ENCODE data around the gene RBM15B.
A peak's percentile ranks its signal among the peaks of the same experiment; 100 is the strongest.
"Not testable (repeated sequence)": the region's sequence is repeated elsewhere in the genome, so short reads cannot be mapped to it uniquely, and the experiment has no call there.

The RBM15B gene

DNA sequence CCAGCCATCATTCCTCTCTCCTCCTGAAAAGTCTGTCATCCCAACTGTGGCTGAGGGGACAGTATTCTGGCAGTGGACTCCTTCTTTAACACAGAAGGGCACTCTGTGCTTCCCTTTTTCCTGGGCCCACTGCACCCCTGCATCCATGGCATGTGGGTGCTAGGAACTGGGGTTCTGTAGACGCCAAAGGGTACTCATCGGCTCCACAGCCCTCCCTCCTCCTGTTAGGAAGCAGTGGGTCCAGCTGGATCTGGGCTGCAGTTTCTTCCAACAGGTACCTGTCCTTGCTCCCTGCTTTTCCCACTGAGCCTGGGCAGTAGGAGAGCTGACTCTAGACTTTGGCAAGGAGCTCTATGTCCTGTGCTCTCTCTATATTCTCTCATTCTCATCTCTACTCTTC is 12.4 kb upstream of the RBM15B start:
- no peak for DNase-seq

DNA sequence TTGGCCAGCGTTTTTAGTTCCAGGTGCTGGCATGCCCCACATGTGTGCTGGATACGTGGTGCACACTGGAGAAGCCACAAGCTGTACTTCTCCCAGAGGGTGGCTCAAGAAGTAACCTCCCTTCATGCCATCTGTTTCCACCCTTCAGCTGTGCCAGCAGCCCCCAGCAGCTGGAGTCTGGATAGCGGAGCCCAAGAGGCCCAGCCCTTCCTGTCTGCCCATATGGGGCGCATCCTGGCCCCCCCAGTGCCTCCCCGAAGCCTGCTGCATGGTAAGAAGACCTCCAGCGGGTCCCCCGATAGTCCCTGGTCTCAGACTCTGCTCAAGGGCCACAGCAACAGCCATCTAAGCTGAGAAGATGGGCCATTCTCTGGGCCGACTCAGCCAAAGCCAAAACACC is 11.8 kb upstream of the RBM15B start:
- DNase-seq: no peak

DNA sequence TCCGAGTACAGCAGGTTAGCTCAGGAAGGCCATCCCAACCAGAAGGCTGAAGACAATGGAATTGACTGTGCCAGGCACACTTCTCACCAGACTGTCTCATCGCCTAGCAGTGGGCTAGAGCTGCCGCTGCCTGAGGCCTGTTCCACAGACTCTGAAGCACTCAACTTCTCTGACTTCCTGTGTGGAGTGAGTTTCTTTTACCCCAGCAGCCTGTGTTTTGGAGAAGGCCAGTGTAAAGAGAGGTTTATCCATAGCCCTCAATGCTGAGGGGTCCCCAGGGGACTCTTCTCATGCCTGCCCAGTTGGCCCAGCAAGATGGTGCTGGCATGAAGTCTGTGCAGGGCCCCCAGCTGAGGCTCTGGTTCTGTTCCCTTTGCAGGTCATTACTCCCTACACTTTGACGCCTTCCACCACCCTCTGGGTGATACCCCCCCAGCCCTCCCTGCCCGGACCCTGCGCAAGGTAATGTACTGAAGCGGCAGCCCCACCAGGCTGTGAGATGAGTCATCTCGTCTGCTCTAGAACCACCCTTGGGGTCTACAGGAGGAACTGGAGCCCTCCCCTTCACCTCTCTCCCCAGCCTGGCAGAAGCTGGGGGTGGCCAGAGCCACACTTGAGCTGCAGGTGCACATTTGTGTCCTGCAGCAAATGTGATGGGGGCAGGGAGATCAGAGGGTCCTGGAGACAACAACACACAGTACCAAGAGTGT is 11.2 kb upstream of the RBM15B start:
- DNase-seq: no peak

DNA sequence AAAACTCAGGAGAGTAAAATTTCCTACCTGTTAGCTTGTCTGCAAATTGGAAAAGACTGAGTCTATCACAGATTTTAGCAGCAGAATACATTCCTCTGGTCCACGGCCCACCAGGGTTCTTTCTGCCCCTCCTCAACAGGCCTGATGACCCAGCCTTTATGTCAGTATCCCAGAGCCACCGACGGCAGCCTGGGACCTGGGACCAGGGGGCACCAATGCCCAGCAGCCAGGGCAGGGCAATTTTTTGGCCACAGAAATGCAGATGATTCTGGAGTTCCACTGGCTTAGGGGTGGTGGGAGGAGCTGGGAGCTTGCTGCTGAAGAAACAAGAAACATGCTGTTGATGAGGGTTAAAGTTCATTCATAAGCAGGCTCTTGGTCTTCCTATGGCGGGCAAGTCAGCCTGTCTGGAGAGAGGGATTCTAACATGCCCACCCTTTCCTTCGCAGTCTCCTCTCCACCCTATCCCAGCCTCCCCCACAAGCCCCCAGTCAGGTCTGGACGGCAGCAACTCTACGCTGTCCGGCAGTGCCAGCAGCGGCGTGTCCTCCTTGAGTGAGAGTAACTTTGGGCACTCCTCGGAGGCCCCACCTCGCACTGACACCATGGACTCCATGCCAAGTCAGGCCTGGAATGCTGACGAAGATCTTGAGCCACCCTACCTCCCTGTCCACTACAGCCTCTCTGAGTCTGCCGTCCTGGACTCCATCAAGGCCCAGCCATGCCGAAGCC is 10.3 kb upstream of the RBM15B start:
- no peak for DNase-seq

DNA sequence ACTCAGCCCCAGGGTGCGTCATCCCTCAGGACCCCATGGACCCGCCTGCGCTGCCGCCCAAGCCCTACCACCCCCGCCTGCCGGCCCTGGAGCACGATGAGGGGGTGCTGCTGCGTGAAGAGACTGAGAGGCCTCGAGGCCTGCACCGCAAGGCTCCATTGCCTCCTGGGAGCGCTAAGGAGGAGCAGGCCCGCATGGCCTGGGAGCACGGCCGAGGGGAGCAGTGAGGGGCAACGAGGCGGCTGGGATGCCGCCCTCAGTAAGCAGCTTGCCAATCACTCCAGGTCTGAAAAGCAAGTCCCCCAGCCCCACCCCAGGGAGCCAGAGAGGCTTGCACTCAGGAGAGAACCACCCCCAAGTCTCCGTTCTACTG is 9.8 kb upstream of the RBM15B start:
- no peak for DNase-seq

DNA sequence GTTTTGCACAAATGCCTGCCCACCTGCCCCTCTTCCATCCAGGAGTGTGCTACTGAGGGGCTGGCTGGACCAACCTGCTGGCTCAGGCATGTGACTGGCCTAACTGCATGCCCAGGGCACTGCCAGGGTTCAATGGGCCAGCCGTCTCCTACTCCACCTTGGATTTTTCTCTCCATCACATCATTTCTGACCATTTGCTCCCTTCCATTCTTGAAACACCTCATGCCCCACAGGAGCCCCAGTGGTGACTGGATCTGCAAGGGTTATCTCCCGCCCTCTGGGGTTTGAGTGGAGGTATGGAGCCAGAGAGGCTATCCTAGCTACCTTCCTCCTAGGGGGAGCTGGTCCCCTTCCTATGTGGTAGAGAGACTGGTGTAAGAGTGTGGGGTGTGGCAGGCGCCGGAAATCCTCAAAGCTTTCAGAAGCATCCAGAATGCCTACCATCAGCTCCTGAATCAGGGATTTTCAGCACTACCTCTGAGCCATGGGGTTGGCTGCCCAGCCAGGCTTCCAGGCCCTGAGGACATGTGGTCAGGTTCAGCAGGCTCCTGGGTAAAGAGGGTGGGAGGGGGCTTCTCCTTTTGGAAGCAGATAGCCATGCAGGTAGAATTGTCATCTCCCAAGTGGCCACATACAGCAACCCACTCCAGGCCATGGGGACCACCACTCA is 8.9 kb upstream of the RBM15B start:
- no peak for DNase-seq

DNA sequence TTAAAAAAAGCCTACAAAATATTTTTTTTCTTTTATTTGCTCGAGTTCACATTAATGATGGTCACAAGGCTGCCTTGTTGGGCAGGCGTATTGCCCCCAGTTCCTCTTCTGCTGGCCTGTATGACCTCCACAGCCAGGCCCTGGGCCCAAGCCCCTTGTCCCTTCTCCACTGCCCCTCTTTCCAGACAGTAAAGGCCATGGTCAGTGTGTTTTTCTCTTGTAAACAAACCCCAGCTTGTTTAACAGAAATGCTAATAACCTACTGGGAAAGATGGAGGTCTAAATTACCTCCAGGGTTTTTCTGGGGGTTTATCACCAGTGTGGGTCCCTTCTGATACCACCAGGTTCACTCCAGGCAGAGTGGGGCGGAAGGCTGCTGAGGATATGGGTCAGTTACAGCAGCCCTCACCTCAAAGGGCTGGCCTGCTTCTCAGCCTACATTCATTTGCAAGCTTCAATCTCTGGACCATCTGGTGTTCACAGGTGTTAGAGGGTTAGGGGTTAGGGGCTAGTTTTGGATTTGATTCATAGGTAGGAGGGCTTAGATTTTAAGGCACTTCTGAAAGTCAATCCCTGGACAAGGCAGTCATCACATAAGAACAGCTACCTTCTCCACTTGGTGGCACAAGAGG is 8.0 kb upstream of the RBM15B start:
- DNase-seq: no peak

DNA sequence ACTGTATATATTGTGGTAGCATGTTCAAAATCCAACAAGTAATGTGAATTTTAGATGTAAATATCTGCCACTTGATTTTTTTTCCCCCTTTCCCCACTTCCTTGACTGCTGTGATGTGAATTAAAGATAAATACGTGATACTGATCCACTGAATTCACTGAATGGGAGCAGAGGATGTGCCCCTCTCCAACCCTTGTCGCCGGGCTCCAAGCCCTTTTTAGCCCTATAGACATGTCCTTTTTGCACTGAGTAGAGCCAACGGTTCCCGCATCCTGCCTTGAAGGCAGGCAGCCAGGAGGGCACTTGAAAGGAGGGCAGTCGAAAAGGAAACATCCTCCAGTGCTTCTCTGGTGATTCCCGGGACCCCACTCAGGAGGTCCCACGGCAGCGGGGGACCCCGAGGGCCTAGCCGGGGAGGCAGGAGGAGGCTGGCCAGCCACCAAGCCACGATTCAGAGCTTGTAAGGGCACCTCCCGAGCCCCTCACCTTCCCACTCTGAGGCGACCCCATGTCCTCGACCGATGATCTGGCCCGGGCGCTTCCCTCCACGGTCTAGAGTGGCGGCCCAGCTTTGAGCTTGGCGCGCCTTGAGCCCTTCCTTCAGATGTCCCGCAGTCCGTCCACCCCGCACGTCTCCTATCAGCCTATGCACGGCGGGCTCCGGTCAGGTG is 6.9 kb upstream of the RBM15B start:
- no peak for DNase-seq

DNA sequence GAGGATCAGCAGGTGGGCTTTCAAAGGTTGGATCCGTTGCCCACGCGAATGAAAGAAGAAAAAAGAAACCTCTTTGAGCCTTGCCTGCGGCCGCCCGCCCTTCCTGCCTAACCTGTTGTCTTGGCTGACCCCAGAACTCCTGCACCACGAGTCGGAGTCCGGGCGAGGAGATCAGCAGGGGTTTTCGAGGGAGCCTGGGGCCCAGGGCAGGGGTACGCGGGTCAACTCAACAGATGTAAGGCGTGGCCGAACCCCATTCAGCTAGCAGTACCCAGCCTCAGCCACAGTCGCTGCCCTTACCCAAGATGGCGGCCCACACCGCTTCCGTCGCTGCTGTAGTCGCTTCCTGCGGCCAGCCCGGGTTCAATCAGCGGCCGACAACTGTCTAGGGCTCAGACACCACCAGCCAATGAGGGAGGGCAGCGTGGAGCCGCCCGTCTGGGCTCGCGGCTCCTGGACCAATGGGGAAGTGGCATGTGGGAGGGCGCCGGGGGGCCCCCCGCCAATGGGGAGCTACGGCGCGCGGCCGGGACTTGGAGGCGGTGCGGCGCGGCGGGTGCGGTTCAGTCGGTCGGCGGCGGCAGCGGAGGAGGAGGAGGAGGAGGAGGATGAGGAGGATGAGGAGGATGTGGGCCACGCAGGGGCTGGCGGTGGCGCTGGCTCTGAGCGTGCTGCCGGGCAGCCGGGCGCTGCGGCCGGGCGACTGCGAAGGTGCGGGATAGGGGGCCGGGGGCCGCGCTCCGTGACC is 6.2 kb upstream of the RBM15B start, which contains the start of gene MANF:
Gene MANF, plus strand, starts transcription at position 566 of the 748 bp plus-strand sequence. Its CDS starts 52 bp downstream, at position 618.
- peak; percentile 95 for DNase-seq

DNA sequence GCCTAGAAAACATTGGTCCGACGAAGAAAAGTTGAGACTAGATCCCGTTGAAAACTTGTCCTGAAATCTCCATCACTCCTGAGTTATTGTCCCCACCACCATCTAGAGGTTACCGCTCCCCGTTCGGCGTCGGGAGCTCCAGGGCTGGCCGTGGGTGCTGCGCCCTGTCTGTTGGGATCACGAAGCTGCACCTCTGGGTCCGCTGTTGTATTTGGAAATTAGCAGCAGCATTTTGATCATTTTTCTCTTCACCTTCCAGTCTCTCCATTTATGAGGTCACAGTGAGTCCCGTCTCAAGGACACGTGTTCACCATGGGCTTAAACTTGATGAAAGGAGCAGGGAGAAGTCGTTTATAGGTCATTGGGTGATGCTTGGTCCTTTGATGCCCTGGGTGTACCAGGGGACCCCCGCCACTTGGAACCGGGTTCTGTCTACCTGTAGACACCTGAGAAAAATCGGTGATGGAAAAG is 5.4 kb upstream of the RBM15B start:
- no peak for DNase-seq

DNA sequence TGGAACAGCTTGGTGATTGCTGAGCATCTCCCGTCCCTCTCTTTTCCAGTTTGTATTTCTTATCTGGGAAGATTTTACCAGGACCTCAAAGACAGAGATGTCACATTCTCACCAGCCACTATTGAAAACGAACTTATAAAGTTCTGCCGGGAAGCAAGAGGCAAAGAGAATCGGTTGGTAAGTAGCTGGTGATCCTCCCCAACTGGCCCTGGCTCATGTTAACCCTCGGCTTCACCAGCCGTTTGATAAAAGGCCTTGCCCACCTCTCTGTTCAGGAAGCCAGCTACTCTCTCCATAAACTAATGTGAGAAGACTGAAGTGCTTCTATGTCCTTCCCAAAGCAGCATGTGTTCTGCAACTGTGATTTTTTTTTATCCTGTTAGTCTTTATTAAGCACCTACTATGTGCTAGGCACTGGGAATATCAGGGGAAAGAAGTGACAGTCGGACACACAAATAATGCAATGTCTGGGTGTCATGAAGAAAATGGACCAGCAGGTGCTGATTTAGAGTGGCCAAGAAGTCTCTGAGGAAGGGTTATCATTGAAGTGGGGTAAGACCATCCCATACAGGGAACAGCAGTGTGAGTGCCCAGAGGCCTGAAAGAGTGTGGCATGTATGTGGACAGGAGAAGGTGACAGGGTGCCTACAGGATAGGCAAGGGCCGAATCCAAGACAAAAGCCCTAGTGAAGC is 4.8 kb upstream of the RBM15B start:
- no peak for DNase-seq

DNA sequence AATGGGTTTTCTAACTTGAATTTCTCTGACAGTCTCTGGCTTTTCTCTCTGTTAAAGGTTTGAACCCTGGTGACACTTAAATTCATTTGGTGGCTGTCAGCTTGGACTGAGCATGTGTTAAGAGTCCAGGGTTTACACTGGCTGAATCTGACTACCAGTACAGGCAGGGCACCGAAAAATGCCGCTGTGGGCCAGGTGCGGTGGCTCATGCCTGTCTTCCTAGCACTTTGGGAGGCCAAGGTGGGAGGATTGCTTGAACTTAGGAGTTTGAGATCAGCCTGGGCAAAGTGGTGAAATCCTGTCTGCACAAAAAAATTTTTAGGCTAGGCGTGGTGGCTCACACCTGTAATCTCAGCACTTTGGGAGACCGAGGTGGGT is 4.2 kb upstream of the RBM15B start:
- DNase-seq: no peak

DNA sequence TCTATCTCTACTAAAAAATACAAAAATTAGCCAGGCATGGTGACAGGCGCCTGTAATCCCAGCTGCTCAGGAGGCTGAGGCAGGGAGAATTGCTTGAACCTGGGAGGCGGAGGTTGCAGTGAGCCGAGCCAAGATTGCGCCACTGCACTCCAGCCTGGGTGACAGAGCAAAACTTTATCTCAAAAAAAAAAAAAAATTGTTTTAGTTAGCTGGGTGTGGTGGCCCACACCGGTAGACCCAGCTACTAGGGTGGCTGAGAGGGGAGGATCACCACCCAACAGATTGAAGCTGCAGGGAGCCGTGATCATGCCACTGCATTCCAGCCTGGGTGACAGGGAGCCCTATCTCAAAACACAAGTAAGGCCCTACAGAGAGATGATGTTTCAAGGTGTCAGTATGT is 3.8 kb upstream of the RBM15B start:
- not testable (repeated sequence) for DNase-seq

DNA sequence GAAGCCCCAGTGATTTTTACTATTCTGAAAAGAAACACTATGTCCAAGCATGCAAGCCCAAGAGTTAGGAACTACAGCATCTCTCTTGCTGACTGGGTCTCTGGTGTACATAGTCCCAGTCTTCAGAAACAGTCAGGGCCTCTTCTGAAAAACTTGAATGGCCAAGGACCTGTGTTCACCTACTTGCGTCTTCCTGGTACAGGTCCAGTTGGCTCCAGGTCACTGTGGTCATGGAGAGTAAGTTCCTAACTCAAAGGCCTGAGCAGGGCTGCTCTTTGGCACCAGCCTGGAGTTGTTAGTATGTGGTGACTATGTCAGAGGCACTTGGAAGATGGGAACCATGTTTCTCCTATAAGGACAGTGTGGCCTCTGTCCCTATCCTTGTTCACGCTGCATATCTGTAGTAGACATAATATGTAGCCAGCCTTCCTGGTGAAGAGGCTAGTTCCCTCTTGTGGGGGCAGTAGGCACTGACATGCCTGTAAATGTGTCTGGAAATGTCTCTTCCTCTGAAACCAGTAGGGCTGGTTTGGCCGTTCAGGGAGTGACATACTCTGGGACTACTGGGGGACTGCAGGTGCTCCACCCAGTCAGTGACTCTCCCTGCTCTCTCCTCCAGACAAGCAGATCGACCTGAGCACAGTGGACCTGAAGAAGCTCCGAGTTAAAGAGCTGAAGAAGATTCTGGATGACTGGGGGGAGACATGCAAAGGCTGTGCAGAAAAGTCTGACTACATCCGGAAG is 2.6 kb upstream of the RBM15B start:
- DNase-seq: no peak

DNA sequence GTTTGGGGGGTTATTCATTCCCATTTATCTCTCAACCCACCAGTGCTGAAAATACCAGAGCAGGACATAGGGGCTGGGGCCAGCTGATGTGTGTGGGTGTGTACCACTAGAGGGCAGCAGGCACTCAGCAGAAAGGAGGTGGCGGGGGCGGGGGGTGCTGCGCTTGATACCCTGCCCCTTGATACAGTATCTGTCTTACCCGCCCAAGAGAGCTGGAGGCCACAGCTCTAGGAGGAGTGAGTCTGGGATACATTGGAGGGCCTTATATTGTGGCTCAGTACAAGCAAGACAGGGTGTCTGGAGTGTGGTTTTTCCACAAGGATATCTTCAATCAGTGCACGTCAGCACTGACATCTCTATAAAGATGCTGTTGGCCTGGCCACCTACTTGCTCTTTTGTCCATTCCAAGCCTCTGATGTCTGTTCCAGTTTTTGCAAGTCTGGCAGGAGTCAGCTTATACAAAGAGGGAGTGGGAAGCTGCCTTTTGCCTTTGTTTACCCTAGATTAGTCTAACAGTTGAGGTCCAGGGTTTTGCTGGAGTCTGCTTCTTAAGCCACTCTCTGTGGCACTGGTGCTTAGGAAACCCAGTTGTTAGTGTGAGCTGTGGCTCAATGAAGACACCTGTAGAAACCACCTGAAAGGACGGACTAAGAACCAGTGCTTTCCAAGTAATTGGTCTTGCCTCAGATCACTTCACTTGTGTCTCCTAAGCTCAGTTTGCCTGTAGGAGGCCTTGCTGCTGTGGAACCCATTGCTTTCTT is 1.5 kb upstream of the RBM15B start:
- peak; percentile 30 for DNase-seq

DNA sequence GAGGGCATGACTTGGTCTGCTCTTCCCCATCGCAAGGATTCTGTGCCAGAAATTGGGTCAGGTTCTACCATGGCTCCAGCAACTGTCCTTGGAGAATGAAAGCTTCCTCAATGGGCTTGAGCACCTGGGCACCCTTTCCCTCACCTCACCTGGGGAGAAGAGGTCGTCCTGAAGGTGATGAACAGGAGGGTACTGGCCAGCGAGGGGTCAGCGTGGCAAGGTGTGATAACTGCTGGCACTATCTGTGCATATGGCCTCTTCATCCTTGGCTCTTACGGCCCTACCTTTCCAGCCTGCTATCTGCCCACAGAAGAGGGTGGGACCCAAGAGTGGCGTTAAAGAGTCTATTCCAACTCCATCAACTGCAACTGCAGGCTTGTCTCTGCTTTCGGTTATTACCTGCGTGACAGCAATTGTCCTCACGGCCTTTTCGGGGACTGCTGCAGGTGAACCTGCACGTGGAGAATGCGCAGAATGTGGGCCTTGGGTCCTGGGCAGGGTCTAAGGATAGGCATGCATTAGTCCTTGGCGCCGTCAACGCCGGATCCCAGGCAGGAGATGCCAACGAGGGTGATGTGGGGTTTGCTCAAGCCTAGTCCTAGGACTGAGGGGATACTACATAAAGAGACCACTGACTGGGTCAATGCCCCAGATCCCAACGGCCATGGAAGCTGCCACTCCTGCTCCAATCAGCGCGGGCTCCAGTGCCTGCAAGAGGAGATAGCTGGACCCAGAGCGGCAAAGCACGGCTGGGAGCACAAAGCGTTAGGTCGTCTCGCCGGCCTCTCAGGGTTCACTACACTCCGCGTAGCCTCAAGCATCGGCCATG is 625 bp upstream of the RBM15B start:
- no peak for DNase-seq

DNA sequence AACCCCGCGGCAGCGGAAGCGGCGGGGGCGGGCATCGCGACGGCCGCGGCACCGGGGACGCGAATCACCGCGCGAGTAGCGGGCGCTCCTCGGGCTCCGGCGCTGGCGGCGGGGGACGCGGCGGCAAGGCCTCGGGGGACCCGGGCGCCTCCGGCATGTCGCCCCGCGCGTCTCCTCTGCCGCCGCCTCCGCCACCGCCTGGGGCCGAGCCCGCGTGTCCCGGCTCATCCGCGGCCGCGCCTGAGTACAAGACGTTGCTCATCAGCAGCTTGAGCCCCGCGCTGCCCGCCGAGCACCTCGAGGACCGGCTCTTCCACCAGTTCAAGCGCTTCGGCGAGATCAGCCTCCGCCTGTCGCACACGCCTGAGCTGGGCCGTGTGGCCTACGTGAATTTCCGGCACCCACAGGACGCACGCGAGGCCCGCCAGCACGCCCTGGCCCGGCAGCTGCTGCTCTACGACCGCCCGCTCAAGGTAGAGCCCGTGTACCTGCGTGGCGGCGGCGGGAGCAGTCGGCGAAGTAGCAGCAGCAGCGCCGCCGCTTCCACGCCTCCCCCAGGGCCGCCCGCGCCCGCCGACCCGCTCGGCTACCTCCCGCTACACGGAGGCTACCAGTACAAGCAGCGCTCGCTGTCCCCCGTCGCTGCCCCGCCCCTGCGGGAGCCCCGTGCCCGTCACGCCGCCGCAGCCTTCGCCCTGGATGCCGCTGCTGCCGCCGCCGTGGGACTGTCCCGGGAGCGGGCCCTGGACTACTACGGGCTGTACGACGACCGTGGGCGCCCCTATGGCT is 675 bp downstream of the RBM15B start:
- no peak for DNase-seq
